Body of pancreas (tissue), 4 donors: ENCODE measurements around the gene ADPRM.

Source experiments
- POLR2A ChIP-seq, 3 donors: fragments of 450-650 bp; IDR thresholded peaks; one replicate each; pipeline ENCODE4 v1.6.1; 2016; ENCODE audit warnings: antibody characterized with exemption in 3 of 3, mild to moderate bottlenecking in 2 of 3
- TF ChIP-seq, protein P1 (sequence below), 7 experiments: fragments of 450-650 bp in 4 of 7; fragments of 200-600 bp in 3 of 7; sonication (generic) in 3 of 7; IDR thresholded peaks; one replicate each; pipeline ENCODE4 v1.5.1; 2016 to 2019; ENCODE audit warnings: antibody characterized with exemption in 7 of 7

GRCh38 chr17:10735821-10736220, 38.4 kb downstream of the ADPRM start:
- TF ChIP-seq, protein P1, sequence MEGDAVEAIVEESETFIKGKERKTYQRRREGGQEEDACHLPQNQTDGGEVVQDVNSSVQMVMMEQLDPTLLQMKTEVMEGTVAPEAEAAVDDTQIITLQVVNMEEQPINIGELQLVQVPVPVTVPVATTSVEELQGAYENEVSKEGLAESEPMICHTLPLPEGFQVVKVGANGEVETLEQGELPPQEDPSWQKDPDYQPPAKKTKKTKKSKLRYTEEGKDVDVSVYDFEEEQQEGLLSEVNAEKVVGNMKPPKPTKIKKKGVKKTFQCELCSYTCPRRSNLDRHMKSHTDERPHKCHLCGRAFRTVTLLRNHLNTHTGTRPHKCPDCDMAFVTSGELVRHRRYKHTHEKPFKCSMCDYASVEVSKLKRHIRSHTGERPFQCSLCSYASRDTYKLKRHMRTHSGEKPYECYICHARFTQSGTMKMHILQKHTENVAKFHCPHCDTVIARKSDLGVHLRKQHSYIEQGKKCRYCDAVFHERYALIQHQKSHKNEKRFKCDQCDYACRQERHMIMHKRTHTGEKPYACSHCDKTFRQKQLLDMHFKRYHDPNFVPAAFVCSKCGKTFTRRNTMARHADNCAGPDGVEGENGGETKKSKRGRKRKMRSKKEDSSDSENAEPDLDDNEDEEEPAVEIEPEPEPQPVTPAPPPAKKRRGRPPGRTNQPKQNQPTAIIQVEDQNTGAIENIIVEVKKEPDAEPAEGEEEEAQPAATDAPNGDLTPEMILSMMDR (IDR thresholded peaks at IDR 0.05) = no peak
- TF ChIP-seq POLR2A (IDR thresholded peaks at IDR 0.05) = no peak
